Muscle of arm (tissue), 12 donors: ENCODE data around the gene PLD5. TPM values are rescaled to one million over a fixed set of nuclear protein-coding genes. Genes with fewer than 3 reads are reported as not detected.
"Not testable (repeated sequence)": the region's sequence is repeated elsewhere in the genome, so short reads cannot be mapped to it uniquely, and the experiment has no call there.

Source experiments
- DNase-seq: peaks from one replicate; pipeline ENCODE4 v3.0.0-alpha.2; 2013
- polyA plus RNA-seq, 12 donors: library from polyadenylated mRNA; unstranded; fragments of 120-200 nt; gene quantifications; one replicate each; pipeline ENCODE4 v1.2.1, GENCODE V29; 2013; ENCODE audit not compliant: insufficient read length in 12 of 12

PLD5 gene
- polyA plus RNA-seq, 12 donors: 1.0 to 3.2 (median 1.5) TPM; not detected in 2

GRCh38 chr1:242506724-242507123 is 17.8 kb downstream of the PLD5 start:
- no peak for DNase-seq

- no peak for DNase-seq
These were observed 35.0 kb downstream of the PLD5 start for GRCh38 chr1:242489545-242489944.

- DNase-seq: no peak
These were observed 46.6 kb downstream of the PLD5 start for GRCh38 chr1:242477944-242478343.

GRCh38 chr1:242470774-242471173 is 53.7 kb downstream of the PLD5 start:
- no peak for DNase-seq

- no peak for DNase-seq
These were observed 55.7 kb downstream of the PLD5 start for GRCh38 chr1:242468784-242469183.

- peak; percentile 45 for DNase-seq
These were observed 56.8 kb downstream of the PLD5 start for GRCh38 chr1:242467556-242468145.

DNA sequence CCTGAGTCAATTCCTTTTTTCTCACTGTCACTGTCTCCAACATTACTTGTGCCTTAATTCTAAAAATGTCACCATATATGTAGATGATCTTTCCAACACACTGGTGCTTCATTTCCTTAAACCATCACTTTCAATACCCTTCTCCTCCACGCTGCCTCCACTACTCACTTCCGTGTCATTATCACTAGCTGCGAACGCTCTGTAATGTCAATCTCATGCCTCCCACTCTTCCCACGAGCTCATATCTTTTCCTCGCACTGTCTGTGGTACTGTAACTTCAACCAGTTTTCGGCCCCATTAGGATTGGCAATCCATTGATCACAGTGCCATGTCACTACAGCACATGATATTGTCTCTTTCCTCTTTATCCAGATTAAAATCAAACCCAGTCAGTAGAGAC is 61.6 kb downstream of the PLD5 start:
- no peak for DNase-seq

- not testable (repeated sequence) for DNase-seq
These were observed 64.8 kb downstream of the PLD5 start for GRCh38 chr1:242459740-242460139.

DNA sequence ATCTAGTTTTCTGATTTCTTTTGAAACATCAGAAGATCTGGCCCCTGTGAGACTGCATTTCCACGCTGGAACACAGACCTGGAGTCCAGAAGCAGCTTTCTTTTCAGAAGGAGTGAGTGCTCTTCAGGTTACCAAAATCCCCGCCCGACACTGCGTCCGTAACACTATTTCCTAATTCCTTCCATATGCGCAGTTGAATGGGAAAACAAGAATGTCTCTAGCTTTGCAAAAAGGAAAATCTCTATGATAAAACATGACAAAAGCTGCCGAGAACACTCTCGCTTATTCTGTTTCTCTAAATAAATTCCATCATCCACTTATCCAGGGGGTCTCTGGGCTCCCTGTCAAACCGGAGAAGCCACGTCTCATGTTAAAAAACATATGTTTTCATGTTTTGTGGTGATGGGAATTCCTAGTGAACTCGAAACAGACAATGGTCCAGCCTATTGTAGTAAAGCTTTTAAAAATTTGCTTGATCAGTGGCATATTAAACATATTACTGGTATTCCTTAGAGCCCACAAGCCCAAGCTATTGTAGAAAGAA is 67.7 kb downstream of the PLD5 start:
- peak; percentile 7 for DNase-seq

DNA sequence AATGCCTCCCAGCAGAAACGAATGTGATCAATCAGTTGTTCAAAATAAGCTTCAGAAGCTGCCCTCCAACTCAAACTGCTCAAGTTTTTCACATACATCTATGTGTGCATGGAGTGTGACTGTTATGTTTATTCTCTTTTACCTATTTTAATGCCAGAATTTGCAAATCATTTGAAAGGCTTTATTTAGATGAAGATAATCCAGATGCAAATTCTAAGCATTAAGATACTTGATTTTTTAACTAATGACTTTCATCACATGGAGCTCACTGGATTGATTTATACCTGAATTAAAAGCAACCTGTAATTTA is 69.5 kb downstream of the PLD5 start:
- DNase-seq: no peak

GRCh38 chr1:242454262-242455051 is 70.0 kb downstream of the PLD5 start:
- DNase-seq: peak; percentile 29

- DNase-seq: no peak
These were observed 71.9 kb downstream of the PLD5 start for GRCh38 chr1:242452573-242452972.

DNA sequence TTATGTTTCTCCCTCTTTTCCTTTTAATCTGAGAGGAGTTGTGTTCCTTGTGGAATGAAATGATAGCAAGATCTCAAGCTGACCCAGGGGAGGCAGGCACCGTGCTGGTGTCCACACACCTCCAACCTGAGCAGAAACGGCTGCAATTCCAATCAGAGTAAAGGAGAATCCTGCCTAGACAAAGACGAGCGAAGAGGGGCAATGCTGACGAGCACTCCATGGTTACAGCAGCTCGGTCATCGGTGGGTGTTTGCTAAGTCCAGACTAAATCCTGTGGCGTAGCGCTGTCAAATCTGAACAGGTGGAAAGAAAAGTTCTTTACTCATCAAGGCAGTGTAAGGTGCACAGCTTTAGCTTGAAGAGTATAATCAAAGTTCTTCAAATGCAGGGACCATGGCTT is 74.8 kb downstream of the PLD5 start:
- DNase-seq: no peak

DNA sequence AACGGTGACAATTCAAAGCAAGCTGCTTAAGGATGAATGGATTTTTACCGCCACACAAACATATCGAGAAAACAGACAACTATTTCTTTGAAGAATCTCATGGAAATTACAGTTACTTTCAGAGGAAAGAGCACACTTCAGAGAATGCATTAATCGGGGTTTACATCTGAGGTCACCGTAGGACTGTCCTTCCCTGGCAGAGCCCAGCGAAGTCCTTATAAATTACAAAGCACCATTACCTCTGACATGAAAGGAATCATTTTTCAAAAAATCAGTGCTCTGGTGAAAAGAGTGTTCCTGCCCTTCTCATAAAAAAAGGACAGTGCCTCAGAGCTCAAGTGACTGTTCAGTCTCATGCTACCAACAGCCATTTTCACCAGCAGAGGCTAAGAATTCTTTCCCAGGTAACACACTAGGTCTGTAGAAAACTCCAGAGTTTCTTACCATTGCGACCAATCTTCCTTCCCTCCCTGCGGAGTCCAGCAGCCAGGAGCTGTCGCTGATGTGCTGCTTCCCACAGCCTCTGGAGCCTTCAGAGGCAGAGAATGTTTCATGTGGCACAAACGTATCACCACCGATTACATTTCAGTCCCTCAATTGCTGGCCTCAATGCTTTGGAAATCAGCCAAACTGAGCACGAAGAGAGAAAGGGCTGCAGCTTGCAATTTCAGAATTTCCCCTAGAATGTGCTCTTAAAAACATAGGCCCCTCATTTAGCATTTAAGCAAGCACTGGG is 75.4 kb downstream of the PLD5 start:
- DNase-seq: no peak

- no peak for DNase-seq
These were observed 76.8 kb downstream of the PLD5 start for GRCh38 chr1:242447689-242448088.

DNA sequence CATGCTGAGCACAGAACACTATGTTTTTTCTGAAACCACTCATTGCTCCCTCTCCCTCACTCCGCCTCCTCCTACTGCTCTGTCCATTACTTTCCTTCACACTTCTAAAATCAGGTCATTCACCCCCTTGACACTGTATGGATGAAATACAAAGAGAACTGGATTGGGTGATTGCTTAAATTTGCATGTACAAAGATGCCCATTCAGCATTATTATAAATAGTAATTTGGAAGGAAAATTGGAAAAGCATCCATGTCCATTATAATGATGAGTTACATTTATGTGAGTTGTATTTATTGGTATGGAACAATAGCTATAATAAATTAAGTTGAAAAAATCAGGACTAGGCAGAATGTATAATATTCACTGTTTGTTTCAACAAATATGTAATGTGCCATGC is 83.7 kb downstream of the PLD5 start:
- no peak for DNase-seq

DNA sequence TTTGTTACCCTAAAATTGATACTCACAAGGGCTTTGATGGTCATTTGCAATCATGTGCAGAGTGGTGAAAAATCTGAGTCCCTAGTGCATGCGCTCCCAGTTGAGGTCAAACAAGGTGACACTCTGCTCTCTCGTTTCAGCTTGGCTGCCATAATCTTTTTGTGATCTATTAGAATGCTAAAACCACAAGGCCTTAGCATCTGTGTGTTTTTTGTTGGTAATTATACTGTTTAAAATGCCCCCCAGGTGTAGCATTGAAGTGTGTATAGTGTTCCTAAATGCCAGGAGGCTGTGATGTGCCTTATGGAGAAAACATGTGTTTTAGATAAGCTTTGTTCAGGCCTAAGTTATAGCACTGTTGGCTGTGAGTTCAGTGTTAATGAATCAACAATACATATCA is 89.3 kb downstream of the PLD5 start:
- no peak for DNase-seq

GRCh38 chr1:242432491-242433095 is 91.9 kb downstream of the PLD5 start:
- no peak for DNase-seq

GRCh38 chr1:242431786-242432185 is 92.7 kb downstream of the PLD5 start:
- no peak for DNase-seq

- no peak for DNase-seq
These were observed 93.5 kb downstream of the PLD5 start for GRCh38 chr1:242430956-242431355.

DNA sequence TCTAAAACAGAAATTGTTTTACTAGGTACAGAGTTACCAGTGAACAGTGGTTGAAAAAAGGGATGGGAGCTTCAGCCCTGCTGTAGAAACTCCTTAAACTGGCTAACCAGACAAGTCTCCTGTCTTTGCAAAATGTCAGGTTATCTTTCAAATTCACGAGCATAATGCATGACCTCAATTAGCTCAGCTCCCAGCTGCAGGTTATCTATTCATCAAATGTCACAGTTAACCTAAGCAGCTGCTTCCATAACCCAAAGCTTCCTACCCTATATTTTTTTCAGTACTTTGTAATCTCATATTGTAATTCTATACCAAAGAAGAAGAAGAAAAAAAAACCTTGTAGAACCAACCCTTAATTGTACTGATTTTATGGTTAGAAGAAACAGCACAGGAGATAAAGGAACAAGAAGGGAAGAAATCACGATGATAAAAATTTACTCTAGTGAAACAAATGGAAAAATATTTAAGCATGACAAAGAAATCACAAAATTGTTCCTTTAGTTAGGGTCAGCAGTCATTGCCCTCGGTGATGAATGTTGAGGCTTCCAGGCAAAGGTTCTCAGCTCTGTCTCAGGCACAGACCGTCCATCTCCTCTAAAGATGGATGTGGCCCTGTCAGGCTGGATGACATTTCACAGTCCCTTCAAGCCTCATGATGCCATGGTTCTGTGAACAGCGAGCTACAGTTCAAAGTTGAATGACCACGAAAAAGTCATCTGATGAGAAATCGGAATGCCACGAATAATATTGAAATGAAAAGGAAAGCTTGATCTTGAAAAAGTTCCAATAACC is 95.9 kb downstream of the PLD5 start:
- no peak for DNase-seq

DNA sequence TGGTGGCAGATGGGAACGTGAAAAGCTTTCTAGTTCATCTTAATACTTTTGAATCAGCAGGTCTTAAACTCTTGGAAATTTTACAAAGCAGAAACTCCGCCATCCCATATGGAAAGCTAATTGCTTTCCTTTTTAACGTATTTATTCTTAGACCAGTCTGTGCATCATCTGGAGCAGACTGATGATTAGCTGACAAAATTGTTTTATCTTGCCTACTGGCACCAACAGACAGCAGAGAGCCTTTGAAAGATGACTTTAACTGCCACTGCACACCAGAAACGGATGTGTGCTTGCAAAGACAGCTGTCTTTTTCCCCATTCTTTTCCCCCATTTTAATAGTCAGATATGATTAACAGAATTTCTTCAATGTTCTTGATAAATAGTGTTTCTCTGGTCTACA is 97.0 kb downstream of the PLD5 start:
- DNase-seq: peak; percentile 18
